Spleen (tissue), 7 donors: ENCODE results near the gene MED26.

Experiments used
- CTCF ChIP-seq, 11 experiments: fragments of 200-600 bp in 7 of 11; fragments of 450-650 bp in 4 of 11; sonication (generic) in 4 of 11; IDR thresholded peaks in 8 of 11; conservative IDR thresholded peaks in 3 of 11; 1 replicate in 7 of 11; 2 replicates in 4 of 11; pipeline versions ENCODE4 v1.4.0 to v1.8.0; 2016 to 2021; ENCODE audit warnings: antibody characterized with exemption in 11 of 11, inconsistent platforms in 4 of 11, mild to moderate bottlenecking in 1 of 11
- POLR2A ChIP-seq, 3 donors: fragments of 450-650 bp; IDR thresholded peaks; one replicate each; pipeline ENCODE4 v1.5.1; 2017; ENCODE audit warnings: antibody characterized with exemption in 3 of 3, mild to moderate bottlenecking in 1 of 3
- POLR2AphosphoS5 ChIP-seq, 3 donors: sonication (generic); formaldehyde crosslinking; IDR thresholded peaks; one replicate each; pipeline ENCODE4 v1.5.1; 2017; ENCODE audit warnings: antibody characterized with exemption in 3 of 3
- donor health status: DM: no; HTN: no; CAD: no; lungs with moderate emphysema.
- donor health status: DM: no; HTN: no; CAD: no.
- donor health status: DM: no; HTN: no; CAD: no.

DNA sequence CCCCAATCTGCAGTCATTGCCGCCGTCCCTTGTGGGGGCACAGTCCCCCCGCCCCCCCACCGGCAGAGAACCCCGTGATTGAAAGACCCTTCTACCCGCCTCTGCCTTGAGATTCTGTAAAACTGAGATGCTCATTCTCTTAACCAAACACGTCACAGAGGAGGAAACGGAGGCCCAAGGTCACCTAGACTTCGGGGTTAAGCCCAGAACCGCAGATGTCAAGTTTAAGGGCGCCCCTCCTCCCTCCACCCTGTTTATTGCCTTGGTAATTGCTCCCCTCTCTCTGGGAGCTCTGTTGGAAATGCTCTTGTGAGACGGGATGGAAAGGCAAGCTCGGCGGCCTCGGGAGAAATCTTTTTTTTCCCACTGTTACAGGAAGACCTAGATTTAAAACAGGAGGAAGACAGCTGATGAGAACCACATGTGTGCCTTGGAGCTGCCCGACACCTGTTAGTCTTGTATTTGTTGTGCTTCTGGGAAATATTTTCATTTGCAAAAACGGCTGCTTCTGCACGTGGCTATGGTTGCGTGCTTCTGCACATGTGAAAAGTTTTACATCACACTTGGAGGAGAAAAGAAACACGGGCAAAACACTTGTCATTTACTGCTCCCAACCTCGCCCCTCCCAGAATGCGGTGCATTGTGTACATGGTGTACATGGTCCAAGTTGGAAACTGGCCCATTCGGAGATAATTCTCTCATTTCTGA lies 1.1 kb upstream of the MED26 start:
- TF ChIP-seq CTCF (IDR thresholded peaks at IDR 0.05 in 8 of 11, conservative IDR thresholded peaks at IDR 0.05 in 3 of 11) (no peak), POLR2A (IDR thresholded peaks at IDR 0.05) (no peak), POLR2AphosphoS5 (IDR thresholded peaks at IDR 0.05) (peak in 1 of 3 donors; percentile 20)
